ENCODE data around the gene TANK.
A peak's percentile ranks its signal among the peaks of the same experiment; 100 is the strongest.
"Not testable (repeated sequence)": the region's sequence is repeated elsewhere in the genome, so short reads cannot be mapped to it uniquely, and the experiment has no call there.

Gene TANK

DNA sequence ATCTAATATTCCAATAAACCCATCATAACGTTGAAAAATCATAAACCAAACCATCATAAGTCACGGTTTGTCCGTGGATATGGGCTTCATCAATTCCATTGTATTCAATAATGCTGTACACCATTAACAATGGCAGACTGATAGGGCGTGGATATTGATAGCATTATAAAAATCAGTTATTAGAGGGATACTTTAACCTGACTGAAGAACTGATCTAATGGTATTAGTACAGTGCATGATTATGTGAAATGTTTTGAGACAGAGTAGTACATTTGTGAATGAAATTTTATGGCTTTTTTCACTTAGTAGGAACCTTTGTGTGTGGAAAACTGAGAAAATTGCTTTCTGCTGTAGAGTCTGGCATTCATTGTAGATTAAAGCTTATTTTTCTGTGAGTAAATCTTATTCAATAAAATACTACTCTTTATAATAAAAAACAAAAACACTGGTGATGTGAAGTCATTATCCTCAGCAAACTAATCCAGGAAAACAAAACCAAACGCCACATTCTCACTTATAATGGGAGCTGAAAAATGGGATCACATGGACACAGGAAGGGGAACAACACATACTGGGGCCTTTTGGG lies 119.1 kb downstream of the TANK start:
- DNase-seq, result not testable (repeated sequence)

DNA sequence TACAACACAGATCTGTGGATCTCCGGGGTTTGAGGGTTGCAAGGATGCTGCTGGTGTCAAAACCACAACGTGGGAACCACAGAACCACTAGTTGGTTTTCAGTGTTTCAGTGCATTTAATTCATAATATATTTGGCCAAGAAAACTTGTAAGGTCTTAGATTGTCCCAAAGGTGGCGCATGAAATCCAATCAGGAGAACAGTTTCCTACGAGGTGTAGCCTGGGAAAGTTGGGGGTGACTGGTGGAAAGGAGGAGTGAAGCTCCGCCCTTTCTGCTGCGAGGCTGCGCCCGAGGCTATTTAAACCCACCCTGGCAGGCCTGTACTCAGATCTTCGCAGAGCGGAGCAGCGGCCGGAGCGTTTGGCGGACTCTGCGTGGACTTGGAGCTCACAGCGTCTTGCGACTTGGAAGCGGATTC lies 120.7 kb downstream of the TANK start:
- peak; percentile 5 for DNase-seq

DNA sequence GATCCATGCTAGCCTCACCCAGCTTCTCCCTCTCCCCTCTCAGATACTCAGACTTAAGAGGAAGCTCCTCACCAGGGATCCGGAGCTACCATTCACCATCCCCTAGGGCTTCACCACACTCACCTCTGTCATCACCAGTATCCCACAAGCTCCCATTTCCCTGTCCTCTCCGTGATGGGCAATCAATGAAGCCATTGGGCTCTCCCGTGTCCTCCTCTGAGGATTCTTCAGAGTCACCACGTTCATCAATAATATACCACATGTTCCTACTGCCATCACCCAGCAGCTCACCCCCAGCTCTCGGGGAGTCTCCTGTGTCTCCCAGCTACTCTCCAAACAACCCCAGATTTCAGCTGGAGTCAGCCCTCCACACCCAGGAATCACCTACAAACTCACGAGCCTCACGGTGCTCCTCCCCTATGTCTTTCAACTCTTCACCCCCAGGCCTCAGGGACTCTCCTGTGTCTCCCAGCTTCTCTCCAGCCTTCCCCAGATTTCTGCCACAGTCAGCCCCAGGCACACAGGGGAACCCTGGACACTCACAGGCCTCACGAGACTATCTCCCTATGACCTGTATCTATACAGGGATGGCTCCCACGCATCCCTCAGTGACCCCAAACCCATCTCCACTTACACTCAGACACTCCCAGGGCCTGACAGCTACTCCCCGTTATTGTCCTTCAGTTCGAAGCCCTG lies 121.5 kb downstream of the TANK start:
- DNase-seq, result not testable (repeated sequence)

DNA sequence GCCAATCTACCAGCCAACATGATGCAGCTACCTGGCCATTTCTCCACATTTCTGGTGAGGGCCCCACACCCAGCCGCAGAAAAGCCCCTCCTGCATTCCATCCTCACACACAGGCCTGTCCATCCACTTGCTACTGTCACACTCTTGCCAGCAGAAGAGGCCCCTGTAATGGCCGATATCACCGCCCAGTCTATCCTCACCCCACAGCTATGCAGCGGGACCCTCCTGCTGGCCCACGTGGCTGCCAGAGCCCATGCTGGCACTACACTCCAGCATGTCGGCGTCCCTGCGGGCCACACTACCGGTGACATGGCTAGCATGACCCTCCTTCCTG lies 122.0 kb downstream of the TANK start:
- DNase-seq, result not testable (repeated sequence)

DNA sequence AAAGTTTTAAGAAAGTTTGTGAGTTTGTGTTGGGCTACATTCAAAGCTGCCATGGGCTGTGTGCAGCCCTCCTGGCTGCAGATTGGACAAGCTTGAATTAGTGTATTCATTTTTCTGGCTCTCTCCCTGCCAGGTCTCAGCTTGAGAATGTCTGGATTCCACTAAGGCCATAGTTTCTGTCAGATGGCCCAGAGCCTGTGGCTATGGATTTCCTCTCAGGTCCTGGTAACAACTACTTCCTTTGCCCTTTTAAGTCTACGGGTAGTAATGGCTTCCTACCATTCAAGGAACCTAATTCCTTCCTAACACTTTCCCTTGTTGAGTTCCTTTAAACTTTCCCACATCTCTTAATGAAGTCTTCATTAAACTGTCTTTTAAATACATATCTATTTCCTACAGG lies 123.7 kb downstream of the TANK start:
- peak; percentile 6 for DNase-seq

Measured in fibroblast of skin of back (primary cell).